ENCODE measurements around the gene ENTHD1.

The ENTHD1 gene

DNA sequence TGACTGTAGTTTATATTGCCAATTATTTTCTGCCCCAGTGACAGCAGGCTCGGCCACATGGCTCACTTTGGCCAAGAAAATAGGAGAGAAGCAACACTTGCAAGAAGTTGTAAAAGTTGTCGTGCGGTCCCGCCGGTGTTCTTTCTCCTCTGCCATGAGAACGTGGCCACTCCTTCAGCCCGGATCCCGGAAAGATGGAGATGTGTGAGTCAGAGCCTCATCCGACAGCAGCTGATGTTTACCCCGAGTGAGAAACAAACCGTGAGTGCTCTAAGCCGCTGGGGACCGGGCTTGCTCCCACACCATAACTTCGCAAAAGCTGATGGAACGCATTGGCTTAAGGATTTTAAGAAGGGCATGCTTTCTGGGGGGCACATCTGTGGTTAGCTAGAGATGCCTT lies 166.0 kb downstream of the ENTHD1 start:
- H3K4me3 ChIP-seq (ENCODE audit: low read depth in 1 of 2, low read length in 2 of 2) = no peak overlapping the region
- H3K27me3 ChIP-seq (ENCODE audit: low read depth, low read length) = peaks cover 4% of the 10 kb centered on the region
- H3K36me3 ChIP-seq (ENCODE audit: control insufficient read depth in 1 of 2, insufficient read depth in 2 of 2, low read length in 2 of 2) = no peaks in the 10 kb centered on the region
- H3K4me1 ChIP-seq (ENCODE audit: control insufficient read depth in 1 of 2, insufficient read depth in 2 of 2, low read length in 2 of 2) = no peaks in the 10 kb centered on the region
- no peak overlapping the region for H3K27ac ChIP-seq (ENCODE audit: low read length)
- no peaks in the 10 kb centered on the region for H3K9me3 ChIP-seq (ENCODE audit: control insufficient read depth in 1 of 2, low read length in 2 of 2)

DNA sequence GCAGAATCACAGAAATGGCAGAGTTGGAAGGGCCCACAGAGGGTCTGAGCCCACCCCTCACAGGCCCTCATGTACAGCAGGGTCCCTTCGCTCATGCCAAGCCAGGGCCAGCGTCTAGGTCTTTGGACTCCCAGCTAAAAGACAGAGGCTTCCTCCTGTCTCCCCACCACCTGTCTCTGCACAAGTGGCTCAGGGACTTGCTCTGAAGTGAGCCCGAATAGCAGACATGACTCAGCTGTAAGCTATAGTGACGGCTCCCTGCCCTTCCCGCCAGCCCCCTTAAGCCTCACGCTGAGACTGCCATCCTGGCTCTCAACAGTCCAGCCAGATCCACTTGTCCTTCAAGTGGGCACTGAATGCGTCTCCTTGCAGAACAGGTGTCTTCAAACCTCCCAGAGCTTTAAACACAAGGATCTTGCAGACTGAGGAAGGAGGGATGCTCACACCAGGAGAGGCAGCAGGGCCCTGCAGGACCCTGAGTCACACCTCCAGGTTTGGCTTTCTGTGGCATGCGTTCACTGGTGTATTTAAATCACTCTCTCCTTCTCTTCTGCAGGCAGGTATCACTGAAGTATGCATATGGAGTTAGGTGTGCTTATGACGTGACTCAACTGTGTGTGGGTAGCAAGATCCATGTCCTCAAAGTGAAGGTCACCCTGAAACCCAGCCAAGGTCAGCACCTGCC lies 168.1 kb downstream of the ENTHD1 start:
- Histone ChIP-seq H3K27ac (ENCODE audit: low read length) (no peak overlapping the region), H3K36me3 (ENCODE audit: control insufficient read depth in 1 of 2, insufficient read depth in 2 of 2, low read length in 2 of 2) (no peaks in the 10 kb centered on the region), H3K4me1 (ENCODE audit: control insufficient read depth in 1 of 2, insufficient read depth in 2 of 2, low read length in 2 of 2) (no peaks in the 10 kb centered on the region), H3K4me3 (ENCODE audit: low read depth in 1 of 2, low read length in 2 of 2) (no peak overlapping the region), H3K9me3 (ENCODE audit: control insufficient read depth in 1 of 2, low read length in 2 of 2) (no peaks in the 10 kb centered on the region), H3K27me3 (ENCODE audit: low read depth, low read length) (peaks cover 4% of the 10 kb centered on the region)

DNA sequence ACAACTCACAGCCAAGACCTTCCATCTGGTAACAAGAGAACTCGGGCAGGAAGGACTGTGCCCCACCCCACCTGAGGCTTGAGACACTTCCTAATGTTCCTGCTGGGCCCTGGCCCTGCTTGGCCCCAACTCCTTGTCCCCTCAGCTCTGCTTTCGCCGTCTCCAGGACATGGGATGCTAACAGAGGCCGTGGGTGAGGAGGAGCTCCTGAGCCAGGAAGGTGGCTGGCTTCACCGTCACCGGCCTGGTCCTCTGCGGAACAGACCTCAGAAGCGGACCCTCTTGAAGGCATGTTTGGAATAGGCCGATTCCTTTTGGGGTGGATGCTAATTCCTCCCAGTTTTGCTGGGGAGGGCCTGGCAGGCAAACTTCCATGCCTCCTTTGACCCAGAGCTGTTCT lies 168.7 kb downstream of the ENTHD1 start:
- Histone ChIP-seq H3K4me1 (ENCODE audit: control insufficient read depth in 1 of 2, insufficient read depth in 2 of 2, low read length in 2 of 2) (no peaks in the 10 kb centered on the region), H3K27me3 (ENCODE audit: low read depth, low read length) (peaks cover 4% of the 10 kb centered on the region), H3K4me3 (ENCODE audit: low read depth in 1 of 2, low read length in 2 of 2) (no peak overlapping the region), H3K9me3 (ENCODE audit: control insufficient read depth in 1 of 2, low read length in 2 of 2) (no peaks in the 10 kb centered on the region), H3K27ac (ENCODE audit: low read length) (no peak overlapping the region), H3K36me3 (ENCODE audit: control insufficient read depth in 1 of 2, insufficient read depth in 2 of 2, low read length in 2 of 2) (no peaks in the 10 kb centered on the region)

DNA sequence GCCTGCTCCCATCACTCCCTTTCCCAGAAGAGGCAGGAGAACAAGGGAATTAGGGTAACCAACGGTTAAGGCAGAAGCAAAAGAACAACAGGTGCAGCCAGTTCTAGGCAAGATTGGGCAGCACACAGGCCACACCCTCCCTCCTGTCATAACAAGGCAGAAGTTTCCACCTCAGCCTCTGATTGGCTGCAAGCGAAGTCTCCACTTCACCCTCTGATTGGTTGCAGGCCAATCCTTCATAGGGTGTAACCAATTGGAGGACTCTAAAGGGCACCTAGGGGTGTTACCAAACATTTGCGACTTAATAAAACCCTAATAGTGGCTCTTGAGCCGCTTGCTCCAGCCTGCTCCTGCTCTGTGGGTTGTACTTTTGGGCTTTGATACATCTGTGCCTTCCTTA lies 169.2 kb downstream of the ENTHD1 start:
- H3K4me1 ChIP-seq (ENCODE audit: control insufficient read depth in 1 of 2, insufficient read depth in 2 of 2, low read length in 2 of 2) = no peaks in the 10 kb centered on the region
- no peak overlapping the region for H3K27ac ChIP-seq (ENCODE audit: low read length)
- no peak overlapping the region for H3K4me3 ChIP-seq (ENCODE audit: low read depth in 1 of 2, low read length in 2 of 2)
- H3K27me3 ChIP-seq (ENCODE audit: low read depth, low read length) = peaks cover 4% of the 10 kb centered on the region
- H3K36me3 ChIP-seq (ENCODE audit: control insufficient read depth in 1 of 2, insufficient read depth in 2 of 2, low read length in 2 of 2) = no peaks in the 10 kb centered on the region
- H3K9me3 ChIP-seq (ENCODE audit: control insufficient read depth in 1 of 2, low read length in 2 of 2) = no peaks in the 10 kb centered on the region

DNA sequence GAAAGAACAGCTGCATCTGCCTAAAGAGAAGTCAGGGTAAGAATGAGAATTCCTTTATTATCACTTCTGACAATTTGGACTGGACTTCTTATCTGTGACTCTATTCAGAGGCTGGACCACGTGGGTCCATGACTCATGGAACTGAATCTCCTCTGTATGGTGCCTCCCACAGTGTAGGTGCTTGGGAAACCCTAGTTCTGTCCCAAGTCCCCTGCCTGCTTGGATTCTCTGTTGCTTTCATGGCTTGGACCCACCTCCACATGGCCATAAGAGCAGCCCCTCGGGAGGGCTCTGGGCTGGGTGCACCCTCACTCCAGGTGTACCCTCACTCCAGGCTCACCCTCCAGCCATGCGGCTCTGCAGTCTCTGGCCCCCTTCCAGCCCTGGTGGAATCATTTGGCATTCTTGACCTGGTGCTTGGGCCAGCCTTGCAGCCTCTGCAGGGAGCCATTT lies 169.6 kb downstream of the ENTHD1 start:
- peaks cover 4% of the 10 kb centered on the region for H3K27me3 ChIP-seq (ENCODE audit: low read depth, low read length)
- H3K4me3 ChIP-seq (ENCODE audit: low read depth in 1 of 2, low read length in 2 of 2) = no peak overlapping the region
- no peak overlapping the region for H3K27ac ChIP-seq (ENCODE audit: low read length)
- H3K9me3 ChIP-seq (ENCODE audit: control insufficient read depth in 1 of 2, low read length in 2 of 2) = no peaks in the 10 kb centered on the region
- no peaks in the 10 kb centered on the region for H3K36me3 ChIP-seq (ENCODE audit: control insufficient read depth in 1 of 2, insufficient read depth in 2 of 2, low read length in 2 of 2)
- no peaks in the 10 kb centered on the region for H3K4me1 ChIP-seq (ENCODE audit: control insufficient read depth in 1 of 2, insufficient read depth in 2 of 2, low read length in 2 of 2)

DNA sequence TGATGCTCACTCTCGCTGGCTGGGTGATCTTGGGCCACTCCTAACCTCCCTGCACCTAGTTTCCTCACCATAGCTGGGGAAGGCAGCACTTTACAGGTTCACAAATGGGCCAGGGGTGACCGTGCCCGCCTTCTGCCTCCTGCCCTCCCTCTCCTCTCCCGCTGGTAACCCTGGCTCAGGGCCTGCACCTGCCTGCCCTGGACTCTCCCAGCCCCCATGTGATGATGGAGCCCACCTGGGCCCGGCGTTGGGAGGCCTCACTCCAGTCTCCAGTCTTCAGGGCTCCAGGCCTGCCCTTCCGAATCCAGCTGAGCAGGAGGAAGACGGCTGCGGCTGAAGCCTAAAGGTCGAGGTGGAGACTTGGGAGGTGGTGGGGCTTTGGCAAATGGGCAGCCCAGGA lies 170.1 kb downstream of the ENTHD1 start:
- H3K27ac ChIP-seq (ENCODE audit: low read length) = no peak overlapping the region
- no peak overlapping the region for H3K4me3 ChIP-seq (ENCODE audit: low read depth in 1 of 2, low read length in 2 of 2)
- H3K4me1 ChIP-seq (ENCODE audit: control insufficient read depth in 1 of 2, insufficient read depth in 2 of 2, low read length in 2 of 2) = no peaks in the 10 kb centered on the region
- H3K9me3 ChIP-seq (ENCODE audit: control insufficient read depth in 1 of 2, low read length in 2 of 2) = no peaks in the 10 kb centered on the region
- peaks cover 4% of the 10 kb centered on the region for H3K27me3 ChIP-seq (ENCODE audit: low read depth, low read length)
- no peaks in the 10 kb centered on the region for H3K36me3 ChIP-seq (ENCODE audit: control insufficient read depth in 1 of 2, insufficient read depth in 2 of 2, low read length in 2 of 2)

DNA sequence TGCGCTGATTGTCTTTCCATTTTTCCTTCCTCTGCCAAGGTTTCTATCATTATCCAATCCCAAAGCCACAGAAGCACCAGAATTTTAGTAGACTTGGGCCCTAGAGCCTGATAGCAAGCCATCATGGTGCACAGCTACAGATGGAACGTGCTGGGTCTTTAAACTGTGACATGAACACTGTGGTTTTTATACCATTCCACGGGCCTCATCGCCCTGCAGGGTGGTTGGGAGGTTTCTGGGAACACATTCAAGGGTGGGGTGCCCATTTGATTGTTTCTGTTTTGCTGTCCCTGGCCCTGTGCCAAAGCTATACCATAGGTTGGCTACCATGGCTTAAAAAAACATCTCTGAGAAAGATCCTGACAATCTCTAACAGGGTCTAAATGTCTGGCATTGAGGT lies 171.1 kb downstream of the ENTHD1 start:
- H3K27ac ChIP-seq (ENCODE audit: low read length) = no peak overlapping the region
- no peaks in the 10 kb centered on the region for H3K9me3 ChIP-seq (ENCODE audit: control insufficient read depth in 1 of 2, low read length in 2 of 2)
- no peaks in the 10 kb centered on the region for H3K36me3 ChIP-seq (ENCODE audit: control insufficient read depth in 1 of 2, insufficient read depth in 2 of 2, low read length in 2 of 2)
- peaks cover 4% of the 10 kb centered on the region for H3K27me3 ChIP-seq (ENCODE audit: low read depth, low read length)
- H3K4me3 ChIP-seq (ENCODE audit: low read depth in 1 of 2, low read length in 2 of 2) = no peak overlapping the region
- no peaks in the 10 kb centered on the region for H3K4me1 ChIP-seq (ENCODE audit: control insufficient read depth in 1 of 2, insufficient read depth in 2 of 2, low read length in 2 of 2)

DNA sequence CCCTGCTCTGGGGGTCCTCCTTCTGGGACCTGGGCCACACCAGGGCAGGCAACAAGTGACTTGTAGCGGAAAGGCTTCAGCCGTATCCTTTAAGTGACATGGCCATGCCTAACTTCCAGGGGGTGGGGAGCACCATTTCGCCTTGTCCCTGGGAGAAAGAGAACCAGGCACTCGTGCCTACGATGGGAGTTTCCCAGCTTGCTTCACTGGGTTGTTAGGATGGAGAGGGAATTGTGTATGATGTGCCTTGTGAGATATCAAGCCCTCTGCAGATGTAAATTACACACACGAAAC lies 171.6 kb downstream of the ENTHD1 start:
- Histone ChIP-seq H3K9me3 (ENCODE audit: control insufficient read depth in 1 of 2, low read length in 2 of 2) (no peaks in the 10 kb centered on the region), H3K4me3 (ENCODE audit: low read depth in 1 of 2, low read length in 2 of 2) (no peak overlapping the region), H3K36me3 (ENCODE audit: control insufficient read depth in 1 of 2, insufficient read depth in 2 of 2, low read length in 2 of 2) (no peaks in the 10 kb centered on the region), H3K4me1 (ENCODE audit: control insufficient read depth in 1 of 2, insufficient read depth in 2 of 2, low read length in 2 of 2) (no peaks in the 10 kb centered on the region), H3K27ac (ENCODE audit: low read length) (no peak overlapping the region), H3K27me3 (ENCODE audit: low read depth, low read length) (peaks cover 4% of the 10 kb centered on the region)

DNA sequence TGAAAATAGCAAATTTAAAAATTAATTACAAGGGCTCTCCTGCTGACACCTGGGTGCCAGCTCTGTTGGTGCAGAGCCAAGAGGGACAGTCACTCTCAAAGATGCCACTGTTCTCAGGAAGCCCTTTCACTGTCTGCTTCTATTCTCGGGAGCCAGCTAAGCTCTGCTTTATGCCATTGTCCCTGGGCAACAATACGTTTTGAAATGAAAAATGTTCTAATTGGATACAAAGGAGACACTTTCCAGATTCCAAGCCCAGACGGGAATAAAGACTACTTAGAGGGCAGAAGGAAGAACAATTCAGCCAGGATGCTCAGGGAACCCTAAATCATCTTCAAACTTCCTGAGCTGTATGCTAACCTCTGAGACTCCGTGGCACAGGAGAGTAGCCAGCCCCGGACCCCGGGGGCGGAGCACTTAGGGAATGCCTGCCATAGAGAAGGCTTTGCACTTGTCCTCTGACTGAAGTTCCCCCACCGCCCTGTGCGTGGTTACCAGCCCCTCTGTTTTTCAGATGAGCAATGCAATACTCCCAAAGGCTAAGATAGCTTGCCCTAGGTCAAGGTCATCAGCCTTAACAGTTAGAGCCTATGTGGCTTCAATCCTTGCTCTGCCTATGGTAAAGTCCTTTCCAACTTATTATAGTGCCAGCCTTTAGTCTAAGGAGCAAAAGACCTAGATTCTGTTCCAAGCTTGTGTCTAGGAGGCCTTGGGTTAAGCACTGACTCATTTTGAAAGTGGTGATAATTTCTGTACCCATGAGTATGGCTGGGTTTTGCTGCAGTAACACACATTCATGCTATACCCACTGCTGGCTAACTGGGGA lies 172.1 kb downstream of the ENTHD1 start:
- H3K27me3 ChIP-seq (ENCODE audit: low read depth, low read length) = no peaks in the 10 kb centered on the region

DNA sequence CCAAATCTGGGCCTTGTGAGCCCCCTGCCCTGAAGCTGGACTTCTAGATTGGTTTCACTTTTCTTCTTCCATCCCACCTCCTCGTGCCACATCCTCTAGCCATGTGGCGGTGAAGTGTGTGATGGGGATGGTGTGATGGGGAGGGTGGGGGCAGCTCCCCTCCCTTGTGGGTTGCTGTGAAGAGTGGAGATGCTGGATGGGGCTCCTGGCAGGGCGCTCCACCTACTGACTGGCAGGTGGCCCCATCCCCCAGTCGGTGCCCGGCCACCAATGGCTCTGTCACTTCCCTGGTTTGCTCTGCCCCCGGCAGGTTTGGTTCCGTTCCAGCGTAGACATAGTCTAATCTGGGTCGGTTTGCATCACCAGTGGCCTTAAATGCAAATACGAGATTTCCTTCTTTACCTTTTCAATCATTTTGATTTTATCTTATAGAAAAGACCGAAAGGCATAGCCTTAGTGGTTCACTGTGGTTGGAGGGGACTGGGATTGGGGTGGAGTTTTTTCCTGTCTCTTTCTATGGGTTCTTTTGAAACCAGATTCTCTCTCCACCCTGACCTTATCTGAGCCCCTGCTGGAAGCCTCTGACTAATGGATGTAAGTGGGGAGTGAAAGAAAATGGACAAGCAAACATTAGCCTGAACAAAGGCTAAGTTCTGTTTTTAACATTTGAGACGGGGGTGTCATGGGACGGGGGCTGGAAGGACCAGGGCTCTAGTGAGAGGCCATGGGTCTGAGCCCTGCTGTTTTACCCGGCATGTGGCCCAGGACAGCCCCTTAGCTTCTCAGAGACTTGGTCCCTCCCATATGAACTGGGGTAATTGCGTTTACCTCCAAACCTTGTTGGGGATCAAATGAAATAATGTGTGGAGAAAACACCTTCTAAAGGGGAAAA lies 173.8 kb downstream of the ENTHD1 start:
- Histone ChIP-seq H3K4me3 (ENCODE audit: low read depth in 1 of 2, low read length in 2 of 2) (no peak overlapping the region), H3K36me3 (ENCODE audit: control insufficient read depth in 1 of 2, insufficient read depth in 2 of 2, low read length in 2 of 2) (no peaks in the 10 kb centered on the region), H3K9me3 (ENCODE audit: control insufficient read depth in 1 of 2, low read length in 2 of 2) (no peaks in the 10 kb centered on the region), H3K27ac (ENCODE audit: low read length) (no peak overlapping the region), H3K4me1 (ENCODE audit: control insufficient read depth in 1 of 2, insufficient read depth in 2 of 2, low read length in 2 of 2) (no peaks in the 10 kb centered on the region), H3K27me3 (ENCODE audit: low read depth, low read length) (no peaks in the 10 kb centered on the region)

More for the DNA sequence above, 172.1 kb downstream of the ENTHD1 start:
- H3K27ac ChIP-seq (ENCODE audit: low read length) = no peak overlapping the region
- H3K9me3 ChIP-seq (ENCODE audit: control insufficient read depth in 1 of 2, low read length in 2 of 2) = no peaks in the 10 kb centered on the region
- H3K36me3 ChIP-seq (ENCODE audit: control insufficient read depth in 1 of 2, insufficient read depth in 2 of 2, low read length in 2 of 2) = no peaks in the 10 kb centered on the region
- no peaks in the 10 kb centered on the region for H3K4me1 ChIP-seq (ENCODE audit: control insufficient read depth in 1 of 2, insufficient read depth in 2 of 2, low read length in 2 of 2)
- H3K4me3 ChIP-seq (ENCODE audit: low read depth in 1 of 2, low read length in 2 of 2) = no peak overlapping the region

DNA sequence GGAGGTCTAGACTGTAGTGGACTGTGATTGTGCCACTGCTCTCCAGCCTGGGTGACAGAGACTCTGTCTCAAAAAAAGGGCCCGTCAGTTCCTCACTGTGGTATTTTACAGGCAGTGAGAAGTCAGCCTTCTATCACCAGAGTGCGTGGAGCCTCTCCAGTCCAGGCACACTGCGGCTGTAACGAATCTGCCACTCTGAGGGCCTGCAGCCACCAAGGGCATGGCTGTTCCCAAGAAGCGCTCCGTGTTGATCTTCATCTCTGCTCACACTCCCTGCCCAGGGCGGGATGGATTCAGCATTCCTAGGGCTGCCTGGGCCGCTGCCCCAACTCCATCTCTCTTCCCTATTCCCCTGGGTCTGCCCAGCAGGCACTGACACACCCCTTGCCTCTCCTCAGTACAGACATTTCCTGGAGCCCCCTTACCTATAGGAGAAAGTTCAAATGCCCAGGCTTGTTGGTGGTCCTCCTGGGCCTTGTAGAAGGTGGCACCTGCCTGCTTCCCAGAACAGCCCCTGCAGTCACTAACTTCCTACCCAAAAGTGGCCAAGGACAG lies 174.6 kb downstream of the ENTHD1 start:
- no peaks in the 10 kb centered on the region for H3K36me3 ChIP-seq (ENCODE audit: control insufficient read depth in 1 of 2, insufficient read depth in 2 of 2, low read length in 2 of 2)
- H3K4me3 ChIP-seq (ENCODE audit: low read depth in 1 of 2, low read length in 2 of 2) = no peak overlapping the region
- H3K9me3 ChIP-seq (ENCODE audit: control insufficient read depth in 1 of 2, low read length in 2 of 2) = no peaks in the 10 kb centered on the region
- no peak overlapping the region for H3K27ac ChIP-seq (ENCODE audit: low read length)
- no peaks in the 10 kb centered on the region for H3K27me3 ChIP-seq (ENCODE audit: low read depth, low read length)
- H3K4me1 ChIP-seq (ENCODE audit: control insufficient read depth in 1 of 2, insufficient read depth in 2 of 2, low read length in 2 of 2) = no peaks in the 10 kb centered on the region

All from muscle layer of duodenum (tissue), 2 donors.